HepG2 (cell line): ENCODE measurements around the gene CBFA2T2. TPM values are rescaled to one million over a fixed set of nuclear protein-coding genes. Genes with fewer than 3 reads are reported as not detected.

Source experiments
- HHEX ChIP-seq: IDR thresholded peaks from 2 replicates; pipeline ENCODE4 v1.6.1; 2016; ENCODE audit warnings: control low read depth
- ISX ChIP-seq: sonication (generic); formaldehyde crosslinking; conservative IDR thresholded peaks from 2 replicates; pipeline ENCODE4 v1.5.0; 2020; ENCODE audit warnings: missing genetic modification reagents
- USF2 ChIP-seq, 2 experiments: sonication (generic) in 1 of 2; formaldehyde crosslinking in 1 of 2; IDR thresholded peaks; 2 replicates each; pipeline versions ENCODE4 v1.5.1 to v1.6.1; 2011 to 2020; ENCODE audit warnings: borderline replicate concordance in 1 of 2, low read depth in 1 of 2, low read length in 1 of 2, mild to moderate bottlenecking in 1 of 2, missing genetic modification reagents in 1 of 2, moderate library complexity in 1 of 2
- ZHX2 ChIP-seq, 2 experiments: sonication (generic) in 1 of 2; formaldehyde crosslinking in 1 of 2; IDR thresholded peaks; 2 replicates each; pipeline versions ENCODE4 v1.6.1 to v1.9.0; 2014 to 2022; ENCODE audit warnings: antibody characterized with exemption in 1 of 2, borderline replicate concordance in 1 of 2, inconsistent platforms in 1 of 2, low read depth in 1 of 2, missing genetic modification reagents in 1 of 2
- ZNF276 ChIP-seq: sonication (generic); formaldehyde crosslinking; IDR thresholded peaks from 2 replicates; pipeline ENCODE4 v1.4.0; 2020; ENCODE audit warnings: mild to moderate bottlenecking, low read depth, missing genetic modification reagents
- ZNF562 ChIP-seq: sonication (generic); formaldehyde crosslinking; IDR thresholded peaks from 2 replicates; pipeline ENCODE4 v1.8.0; 2022; ENCODE audit warnings: missing genetic modification reagents, borderline replicate concordance
- ZNF720 ChIP-seq: sonication (generic); formaldehyde crosslinking; IDR thresholded peaks from 2 replicates; pipeline ENCODE4 v1.4.0; 2020; ENCODE audit warnings: missing genetic modification reagents
- polyA plus RNA-seq, 8 experiments: library from polyadenylated mRNA; depleted of rRNA in 3 of 8; stranded (reverse) in 7 of 8; unstranded in 1 of 8; fragments of >200 nt; fragmentation: Illumina TruSeq in 4 of 8; extraction: Trizol in 4 of 8; gene quantifications; 2 replicates each; pipeline versions ENCODE4 v1.2.1 to v1.2.3, GENCODE V29; 2011 to 2016; ENCODE audit warnings: low read depth in 4 of 8, missing spikeins in 1 of 8, mixed read lengths in 1 of 8; ENCODE audit not compliant: insufficient read depth in 1 of 8
- total RNA-seq, 5 experiments: library from RNA; depleted of rRNA; stranded (reverse); fragments of >200 nt; fragmentation: Illumina TruSeq; extraction: Trizol; gene quantifications; 2 replicates each; pipeline ENCODE4 v1.2.3, GENCODE V29; 2016; ENCODE audit warnings: low read depth in 1 of 5
- TF ChIP-seq, protein P1 (sequence below): sonication (generic); formaldehyde crosslinking; IDR thresholded peaks from 2 replicates; pipeline ENCODE4 v1.4.0; 2020; ENCODE audit warnings: missing genetic modification reagents
- TF ChIP-seq, protein P2 (sequence below): sonication (generic); formaldehyde crosslinking; IDR thresholded peaks from 2 replicates; pipeline ENCODE4 v1.8.0; 2022; ENCODE audit warnings: missing genetic modification reagents, mild to moderate bottlenecking, borderline replicate concordance

The CBFA2T2 gene
- total and polyA plus RNA-seq, 2 of the 13 experiments (the other 11 are each of a cell fraction or from before 2014, with no cell fraction given): 6.3 to 21.2 TPM

DNA sequence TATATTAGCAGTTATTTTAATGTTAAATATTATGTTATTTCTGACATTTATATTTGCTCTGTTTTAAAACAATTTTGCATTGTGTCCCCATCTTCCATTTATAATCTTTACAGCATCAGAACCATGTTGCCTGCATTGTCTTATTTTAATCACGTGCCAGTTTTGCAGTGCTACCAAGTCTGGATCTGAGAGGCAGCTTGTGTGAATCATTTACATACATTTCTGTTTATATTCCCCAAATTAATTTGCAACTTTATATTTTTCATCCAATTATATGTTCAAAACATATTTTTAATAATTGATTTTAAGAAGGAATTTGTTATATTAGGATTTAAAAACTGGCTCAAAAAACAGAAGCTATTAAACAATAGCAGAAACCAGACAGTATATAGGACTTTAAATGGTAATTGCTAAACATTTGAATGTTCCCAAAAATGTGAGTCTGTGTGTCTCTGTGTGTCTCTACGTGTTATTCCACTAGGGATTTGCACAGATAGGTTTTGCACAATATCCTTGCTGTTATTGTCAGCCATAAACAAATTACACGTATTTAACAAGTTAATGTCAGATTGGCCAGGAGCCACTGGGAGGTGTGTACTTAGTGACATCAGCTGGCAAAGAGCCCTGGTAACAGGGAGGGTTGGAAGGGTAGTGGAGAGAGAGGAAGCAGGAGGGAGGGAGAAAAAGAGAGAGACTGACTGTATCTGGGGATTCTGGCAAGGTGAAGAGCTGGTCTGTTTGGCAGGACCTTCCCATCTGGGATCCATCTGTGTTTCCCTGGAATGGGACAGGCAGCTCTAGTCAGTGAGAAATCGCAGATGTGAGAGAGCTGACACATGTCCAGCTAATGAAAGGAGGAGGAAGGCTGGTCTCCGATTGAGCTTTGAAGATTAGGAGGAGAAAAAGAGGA lies 72.1 kb downstream of the CBFA2T2 start (continued):
- TF ChIP-seq, protein P1, sequence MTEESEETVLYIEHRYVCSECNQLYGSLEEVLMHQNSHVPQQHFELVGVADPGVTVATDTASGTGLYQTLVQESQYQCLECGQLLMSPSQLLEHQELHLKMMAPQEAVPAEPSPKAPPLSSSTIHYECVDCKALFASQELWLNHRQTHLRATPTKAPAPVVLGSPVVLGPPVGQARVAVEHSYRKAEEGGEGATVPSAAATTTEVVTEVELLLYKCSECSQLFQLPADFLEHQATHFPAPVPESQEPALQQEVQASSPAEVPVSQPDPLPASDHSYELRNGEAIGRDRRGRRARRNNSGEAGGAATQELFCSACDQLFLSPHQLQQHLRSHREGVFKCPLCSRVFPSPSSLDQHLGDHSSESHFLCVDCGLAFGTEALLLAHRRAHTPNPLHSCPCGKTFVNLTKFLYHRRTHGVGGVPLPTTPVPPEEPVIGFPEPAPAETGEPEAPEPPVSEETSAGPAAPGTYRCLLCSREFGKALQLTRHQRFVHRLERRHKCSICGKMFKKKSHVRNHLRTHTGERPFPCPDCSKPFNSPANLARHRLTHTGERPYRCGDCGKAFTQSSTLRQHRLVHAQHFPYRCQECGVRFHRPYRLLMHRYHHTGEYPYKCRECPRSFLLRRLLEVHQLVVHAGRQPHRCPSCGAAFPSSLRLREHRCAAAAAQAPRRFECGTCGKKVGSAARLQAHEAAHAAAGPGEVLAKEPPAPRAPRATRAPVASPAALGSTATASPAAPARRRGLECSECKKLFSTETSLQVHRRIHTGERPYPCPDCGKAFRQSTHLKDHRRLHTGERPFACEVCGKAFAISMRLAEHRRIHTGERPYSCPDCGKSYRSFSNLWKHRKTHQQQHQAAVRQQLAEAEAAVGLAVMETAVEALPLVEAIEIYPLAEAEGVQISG (CRISPR knock-in tag): no peak
- TF ChIP-seq HHEX (CRISPR knock-in tag) (no peak), ISX (CRISPR knock-in tag) (no peak), ZNF720 (CRISPR knock-in tag) (no peak), ZNF276 (no peak), ZNF562 (CRISPR knock-in tag) (no peak), ZHX2 (IDR thresholded peaks at IDR 0.05; ENCODE audit: low read depth) (0 out of 2 replicates have a peak, but pooled peaks have one; percentile 40), ZHX2 (CRISPR knock-in tag; IDR thresholded peaks at IDR 0.05; ENCODE audit: borderline replicate concordance) (no peak), USF2 (IDR thresholded peaks at IDR 0.05; ENCODE audit: low read depth, low read length) (no peak), USF2 (CRISPR knock-in tag; IDR thresholded peaks at IDR 0.05; ENCODE audit: borderline replicate concordance) (no peak)
- TF ChIP-seq, protein P2, sequence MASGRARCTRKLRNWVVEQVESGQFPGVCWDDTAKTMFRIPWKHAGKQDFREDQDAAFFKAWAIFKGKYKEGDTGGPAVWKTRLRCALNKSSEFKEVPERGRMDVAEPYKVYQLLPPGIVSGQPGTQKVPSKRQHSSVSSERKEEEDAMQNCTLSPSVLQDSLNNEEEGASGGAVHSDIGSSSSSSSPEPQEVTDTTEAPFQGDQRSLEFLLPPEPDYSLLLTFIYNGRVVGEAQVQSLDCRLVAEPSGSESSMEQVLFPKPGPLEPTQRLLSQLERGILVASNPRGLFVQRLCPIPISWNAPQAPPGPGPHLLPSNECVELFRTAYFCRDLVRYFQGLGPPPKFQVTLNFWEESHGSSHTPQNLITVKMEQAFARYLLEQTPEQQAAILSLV: 0 out of 2 replicates have a peak, but pooled peaks have one; percentile 37
